GM19438 (cell line): ENCODE data around the gene CDK5R2.

Experiments
- ATAC-seq: cut with Tn5 transposase; IDR thresholded peaks from one replicate; pipeline ENCODE4 v1.9.1; 2021; ENCODE audit warnings: low read depth; ENCODE audit not compliant: unreplicated experiment

The CDK5R2 gene

GRCh38 chr2:219001577-219002394 lies 42.3 kb downstream of the CDK5R2 start:
- no peak for ATAC-seq

GRCh38 chr2:219002395-219003266 lies 43.2 kb downstream of the CDK5R2 start:
- ATAC-seq, result no peak

- ATAC-seq, result no peak
Measured at GRCh38 chr2:219003267-219003634, 43.8 kb downstream of the CDK5R2 start.

GRCh38 chr2:219003979-219004378 lies 44.5 kb downstream of the CDK5R2 start:
- no peak for ATAC-seq

GRCh38 chr2:219009294-219009693 lies 49.8 kb downstream of the CDK5R2 start:
- ATAC-seq, result no peak

GRCh38 chr2:219010162-219010756 lies 50.8 kb downstream of the CDK5R2 start:
- ATAC-seq, result no peak

- no peak for ATAC-seq
Measured at GRCh38 chr2:219010873-219011272, 51.4 kb downstream of the CDK5R2 start.
